Stimulated activated CD4-positive, alpha-beta T cell treated with anti-CD3 and anti-CD28 coated beads, Interleukin-4, amount 100 ng/mL, for 1 hour (primary cell): ENCODE measurements around the gene CTBP2.
"Not testable (repeated sequence)": the region's sequence is repeated elsewhere in the genome, so short reads cannot be mapped to it uniquely, and the experiment has no call there.

Source experiments
- DNase-seq: peaks from one replicate; pipeline ENCODE4 v3.0.0-alpha.2; 2020

CTBP2 gene

DNA sequence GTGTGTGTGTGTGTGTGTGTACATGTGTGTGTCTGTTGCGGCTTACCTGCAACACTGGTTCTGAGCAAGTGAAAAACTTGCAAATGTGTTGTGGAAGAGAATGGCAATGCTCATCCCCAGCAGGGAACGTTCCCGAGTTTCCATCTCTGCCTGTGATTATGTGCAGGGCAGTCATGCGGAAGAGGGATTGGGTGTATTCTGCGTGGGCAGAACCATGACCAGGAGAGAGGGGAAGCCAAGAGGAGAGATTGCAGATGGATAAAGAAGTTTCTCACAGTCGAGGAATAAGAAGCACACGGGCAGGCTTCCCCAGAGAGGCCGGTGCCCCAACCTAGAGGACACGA is 99.9 kb downstream of the CTBP2 start:
- no peak for DNase-seq

DNA sequence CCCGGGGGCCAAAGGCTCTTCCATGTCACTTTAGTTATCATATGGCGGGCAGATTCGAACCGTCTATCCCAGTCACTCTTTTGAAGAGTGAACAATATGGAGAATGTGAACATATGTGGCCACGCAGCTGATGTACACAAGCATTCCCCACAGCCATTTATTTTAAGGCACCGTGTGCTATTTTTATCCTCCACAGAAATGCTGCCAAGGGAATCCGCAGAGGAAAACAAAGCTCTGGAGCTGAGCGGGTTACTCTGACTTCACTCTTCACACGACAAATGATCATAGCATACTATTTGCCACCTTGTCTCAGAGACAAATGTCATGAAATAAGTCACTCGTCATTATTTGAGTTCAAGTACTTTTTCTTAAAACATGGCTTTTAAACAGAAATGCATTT is 100.3 kb downstream of the CTBP2 start:
- DNase-seq: no peak

DNA sequence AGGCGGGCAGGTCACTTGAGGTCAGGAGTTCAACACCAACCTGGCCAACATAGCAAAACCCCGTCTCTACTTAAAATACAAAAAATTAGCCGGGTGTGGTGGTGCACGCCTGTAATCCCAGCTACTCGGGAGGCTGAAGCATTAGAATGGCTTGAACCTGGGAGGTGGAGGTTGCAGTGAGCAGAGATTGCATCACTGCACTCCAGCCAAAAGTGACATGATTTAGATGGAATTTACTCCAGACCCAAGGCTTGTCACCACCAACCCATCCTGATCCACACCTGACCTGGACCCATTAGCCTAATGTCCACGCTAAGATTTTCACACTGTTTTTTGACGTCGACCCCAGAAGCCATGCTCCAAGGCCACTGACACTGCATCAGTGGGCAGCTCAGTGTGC is 101.0 kb downstream of the CTBP2 start:
- DNase-seq: not testable (repeated sequence)

DNA sequence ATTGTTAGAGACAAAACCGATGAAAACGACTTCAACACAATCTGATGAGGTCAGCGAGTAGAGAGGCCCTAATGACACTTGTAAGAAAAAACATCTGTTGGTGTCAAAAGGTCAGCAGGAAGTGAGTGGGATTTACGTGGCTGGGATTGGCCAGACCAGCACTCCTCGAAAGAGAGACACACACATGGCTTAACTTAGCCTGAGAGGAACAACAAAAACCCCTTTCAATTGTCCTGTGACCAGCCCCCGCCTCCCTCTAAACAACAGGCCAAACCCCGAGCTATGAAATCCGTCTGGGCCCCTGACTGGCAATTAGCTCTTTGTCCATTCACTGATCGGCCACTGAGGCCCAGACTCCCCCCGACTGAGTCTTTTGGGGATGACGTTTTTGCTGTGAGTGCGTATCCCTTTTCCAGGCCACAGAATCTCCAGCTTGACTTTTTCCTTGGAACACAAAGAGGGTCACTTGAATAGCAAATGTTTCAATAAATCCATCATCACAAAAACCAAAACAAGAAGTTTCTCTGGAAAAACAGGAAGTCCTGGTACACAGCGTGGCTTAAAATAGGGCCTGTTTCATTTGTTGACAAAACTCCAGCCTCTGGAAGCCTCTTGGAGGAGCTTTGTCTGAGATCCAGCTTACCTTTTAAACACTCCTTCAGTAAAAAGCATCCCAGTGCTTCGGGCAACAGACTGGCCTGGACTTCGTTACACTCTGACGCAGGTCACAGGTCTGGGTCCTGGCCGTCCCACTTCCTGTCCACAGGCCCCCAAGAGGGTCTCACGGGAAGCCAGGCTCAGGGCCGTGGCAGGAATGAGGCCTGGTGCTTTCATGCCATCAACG is 103.0 kb downstream of the CTBP2 start:
- no peak for DNase-seq

DNA sequence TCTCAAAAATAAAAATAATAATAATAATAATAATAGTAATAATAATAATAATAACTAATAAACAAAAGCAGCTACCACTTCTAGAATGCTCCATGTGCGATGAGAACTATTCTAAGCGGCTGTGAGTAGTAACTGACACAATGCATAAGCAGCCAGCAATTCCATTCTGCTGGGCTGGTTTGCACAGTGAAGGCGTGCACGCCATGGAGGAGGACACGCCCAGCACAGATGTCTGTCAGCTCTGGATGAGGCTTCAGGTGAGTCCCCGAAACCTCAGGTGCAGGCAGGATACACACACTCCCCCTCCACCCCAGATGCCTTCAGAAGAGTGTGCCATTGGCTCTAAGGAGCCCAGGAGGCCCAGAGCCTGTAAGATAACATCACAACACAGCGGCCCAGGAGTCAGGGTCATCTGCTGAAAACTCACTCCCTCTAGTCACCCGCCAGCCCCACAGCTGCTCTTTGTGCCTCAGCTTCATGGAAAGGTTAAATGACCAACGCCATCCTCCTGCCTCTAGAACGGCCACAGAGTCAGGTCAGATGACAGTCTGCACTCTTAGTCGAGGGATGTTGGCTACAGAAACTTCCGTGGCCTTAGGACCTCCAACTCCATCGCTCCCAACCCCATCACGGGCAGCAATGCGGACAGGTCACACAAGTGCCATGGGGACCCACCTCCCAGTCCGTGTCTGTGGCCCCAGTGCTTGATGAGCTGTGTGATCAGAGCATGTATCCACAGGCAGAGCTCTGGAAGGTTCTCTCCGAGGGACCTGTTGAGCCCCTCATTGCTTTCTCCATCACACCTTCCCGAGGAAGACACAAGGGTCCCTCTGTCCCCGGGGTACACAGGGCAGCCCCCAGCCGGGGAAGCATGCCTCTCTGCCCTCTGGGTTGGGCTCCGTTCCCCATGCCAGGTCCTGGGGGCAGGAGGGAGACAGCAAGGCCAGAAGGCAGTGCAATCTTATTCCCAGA is 103.9 kb downstream of the CTBP2 start:
- no peak for DNase-seq

DNA sequence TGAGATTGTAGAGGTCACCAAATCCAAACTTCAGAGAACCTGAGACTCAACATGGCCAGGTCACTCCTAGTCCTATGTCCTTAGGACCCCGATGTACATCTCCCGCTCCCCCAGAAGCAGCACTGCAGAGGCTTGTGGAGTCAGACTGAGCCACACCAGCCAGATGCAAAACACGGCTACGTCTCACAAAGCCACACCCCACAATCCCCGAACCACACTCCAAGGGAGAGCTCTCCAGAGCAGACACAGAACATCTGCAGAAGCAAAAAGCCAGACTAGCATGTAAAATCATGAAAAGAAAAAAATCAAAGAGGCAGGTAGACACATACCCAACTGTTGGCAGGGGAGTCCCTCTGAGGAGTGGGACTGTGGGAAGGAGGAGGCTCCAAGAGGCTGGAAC is 104.9 kb downstream of the CTBP2 start:
- no peak for DNase-seq

DNA sequence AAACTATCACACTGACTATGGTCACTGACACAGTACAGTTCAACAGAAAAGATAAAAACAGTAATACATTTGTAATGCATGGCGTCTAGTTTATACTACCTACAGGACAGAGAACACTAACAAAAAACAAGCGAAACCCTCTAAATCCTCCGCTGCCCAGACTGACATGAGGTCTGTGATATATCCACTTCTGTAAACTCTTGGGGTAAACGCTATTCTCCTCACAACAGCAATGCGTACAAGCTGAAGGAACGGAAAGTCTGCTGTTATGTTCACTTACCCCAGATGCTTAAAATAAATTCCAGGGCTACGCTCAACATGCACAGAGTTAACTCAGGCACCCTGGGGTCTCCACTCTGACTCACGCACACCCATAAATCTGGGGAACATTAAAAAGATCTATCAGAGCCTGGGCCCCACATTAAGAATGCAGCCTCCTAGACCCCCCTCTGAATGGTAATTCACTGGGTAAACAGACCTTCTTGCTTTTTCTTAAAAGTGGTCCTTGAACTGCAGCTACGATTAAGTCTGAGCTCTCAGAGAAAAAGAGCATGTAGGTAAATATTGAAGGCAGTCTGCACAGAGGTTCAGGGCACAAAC is 105.6 kb downstream of the CTBP2 start:
- no peak for DNase-seq

DNA sequence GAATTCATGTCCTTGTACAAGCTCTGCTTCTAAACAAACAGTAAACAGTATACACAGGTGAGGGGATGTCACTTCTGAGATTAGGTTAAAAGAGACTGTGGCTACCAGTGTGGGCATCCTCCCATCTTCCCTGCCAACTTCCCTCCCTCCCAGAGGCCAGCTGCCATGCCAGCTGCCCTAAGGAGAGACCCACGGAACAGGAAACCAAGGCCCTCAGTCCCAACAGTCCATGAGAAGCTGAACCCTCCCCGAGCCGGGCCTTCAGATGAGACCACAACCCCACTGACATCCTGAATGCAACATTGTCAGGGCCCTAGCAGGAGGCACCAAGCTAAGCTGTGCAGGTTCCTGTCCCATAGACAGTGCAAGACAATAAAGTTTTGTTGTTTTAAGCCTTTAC is 106.1 kb downstream of the CTBP2 start:
- DNase-seq: no peak

DNA sequence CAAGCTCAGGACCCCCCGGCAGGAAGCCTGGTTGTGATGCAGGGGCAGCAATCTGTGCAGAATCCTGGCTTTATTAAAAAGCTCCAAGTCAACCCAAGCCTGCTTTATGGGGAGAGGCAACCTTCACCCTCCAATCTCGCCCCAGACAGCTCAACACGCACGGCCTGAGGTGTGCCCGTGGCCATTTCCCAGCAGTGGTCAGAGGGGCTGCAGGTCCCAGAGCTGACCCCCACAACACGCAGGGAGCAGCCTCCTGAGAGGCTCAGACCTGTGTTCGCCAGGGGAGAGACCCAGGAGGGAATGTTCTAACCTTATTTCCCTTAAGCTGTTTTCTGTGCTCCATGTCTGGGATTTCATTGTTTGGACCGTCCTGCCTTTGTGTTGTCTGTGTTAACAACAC is 108.2 kb downstream of the CTBP2 start:
- DNase-seq: no peak

DNA sequence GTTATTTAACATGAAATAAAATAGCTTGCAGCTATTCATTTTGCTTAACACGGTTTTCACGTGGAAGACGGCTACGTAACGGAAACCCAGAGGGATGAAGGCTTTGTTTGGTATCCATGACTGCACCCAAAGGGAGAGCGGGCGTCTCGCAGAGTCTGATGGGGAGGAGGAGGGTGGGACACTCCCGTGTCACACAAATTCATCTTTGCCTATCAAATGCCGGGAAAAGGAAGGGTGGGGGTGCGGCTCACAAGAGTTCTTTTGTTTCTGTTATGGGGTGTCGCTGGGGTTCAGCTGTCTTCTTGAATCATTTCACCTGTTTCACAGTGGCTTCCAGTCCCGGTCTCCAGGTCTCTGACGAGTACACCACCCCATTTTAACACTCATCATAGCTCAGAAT is 110.0 kb downstream of the CTBP2 start:
- DNase-seq: no peak

DNA sequence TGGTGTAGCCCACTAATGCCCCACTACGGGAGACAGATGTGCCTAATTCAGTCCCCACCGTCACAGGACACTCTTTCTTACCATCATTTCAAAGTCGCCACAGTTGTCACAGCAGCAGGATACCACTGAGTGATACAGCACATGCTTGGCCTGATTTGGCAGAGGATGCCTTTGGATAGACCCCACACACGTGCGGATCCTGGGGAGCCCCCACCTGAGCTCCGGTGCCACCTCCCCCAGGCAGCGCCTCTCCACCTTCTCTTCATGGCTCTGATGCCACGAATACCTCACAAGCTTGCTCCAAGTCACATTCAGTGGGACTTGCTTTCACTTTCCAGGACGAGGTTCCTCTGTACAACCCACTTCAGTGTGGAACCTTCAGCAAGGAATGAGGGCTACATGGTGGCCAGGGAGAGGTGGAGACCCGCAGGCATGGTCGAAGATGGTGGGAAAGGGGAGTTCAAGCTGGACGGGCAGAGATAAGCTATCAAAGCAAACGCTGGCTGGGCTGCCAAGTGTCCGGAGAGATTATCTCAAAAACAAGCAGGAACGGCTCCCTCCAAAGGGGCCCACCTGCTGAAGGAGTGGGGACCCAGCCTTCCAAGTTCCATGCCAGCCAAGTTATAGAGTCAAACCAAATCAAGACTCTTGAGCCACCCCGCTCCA is 111.0 kb downstream of the CTBP2 start:
- DNase-seq: no peak

DNA sequence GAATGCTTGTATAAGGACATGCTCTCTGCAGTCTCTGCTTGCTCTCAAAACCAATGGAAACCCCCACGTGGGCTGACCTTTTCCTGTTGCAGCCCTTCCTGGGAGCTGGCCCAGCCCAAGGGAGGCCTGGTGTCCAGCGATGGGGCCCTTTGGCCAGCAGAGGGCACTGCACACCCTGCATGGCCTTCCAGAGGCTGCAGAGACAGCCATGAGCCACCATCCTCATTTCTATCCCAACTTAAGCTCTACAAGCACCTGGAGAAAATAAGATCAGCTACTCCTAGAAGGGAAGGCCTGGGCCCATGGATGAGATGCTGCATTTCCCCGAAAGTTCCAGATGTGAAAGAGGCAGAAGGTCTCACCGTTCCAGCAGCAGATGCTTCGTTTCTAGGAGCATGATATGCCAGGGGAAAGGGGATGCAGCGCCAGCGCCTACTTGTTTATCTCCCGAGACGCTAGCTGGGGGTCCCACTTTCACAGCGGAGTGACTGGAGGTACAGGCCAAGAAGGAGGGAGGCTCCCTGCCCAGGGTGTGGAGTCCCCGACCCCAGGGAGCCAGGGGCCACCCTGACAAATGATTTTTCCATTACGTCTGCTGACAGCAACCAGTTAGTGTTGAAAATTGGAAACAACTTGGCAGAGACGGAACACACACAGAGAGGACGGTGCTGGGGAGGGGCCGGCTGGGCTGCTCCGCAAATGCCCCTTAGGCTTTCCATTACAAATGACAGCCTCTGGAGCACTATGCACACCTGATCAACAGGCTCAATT is 112.1 kb downstream of the CTBP2 start:
- peak; percentile 58 for DNase-seq

DNA sequence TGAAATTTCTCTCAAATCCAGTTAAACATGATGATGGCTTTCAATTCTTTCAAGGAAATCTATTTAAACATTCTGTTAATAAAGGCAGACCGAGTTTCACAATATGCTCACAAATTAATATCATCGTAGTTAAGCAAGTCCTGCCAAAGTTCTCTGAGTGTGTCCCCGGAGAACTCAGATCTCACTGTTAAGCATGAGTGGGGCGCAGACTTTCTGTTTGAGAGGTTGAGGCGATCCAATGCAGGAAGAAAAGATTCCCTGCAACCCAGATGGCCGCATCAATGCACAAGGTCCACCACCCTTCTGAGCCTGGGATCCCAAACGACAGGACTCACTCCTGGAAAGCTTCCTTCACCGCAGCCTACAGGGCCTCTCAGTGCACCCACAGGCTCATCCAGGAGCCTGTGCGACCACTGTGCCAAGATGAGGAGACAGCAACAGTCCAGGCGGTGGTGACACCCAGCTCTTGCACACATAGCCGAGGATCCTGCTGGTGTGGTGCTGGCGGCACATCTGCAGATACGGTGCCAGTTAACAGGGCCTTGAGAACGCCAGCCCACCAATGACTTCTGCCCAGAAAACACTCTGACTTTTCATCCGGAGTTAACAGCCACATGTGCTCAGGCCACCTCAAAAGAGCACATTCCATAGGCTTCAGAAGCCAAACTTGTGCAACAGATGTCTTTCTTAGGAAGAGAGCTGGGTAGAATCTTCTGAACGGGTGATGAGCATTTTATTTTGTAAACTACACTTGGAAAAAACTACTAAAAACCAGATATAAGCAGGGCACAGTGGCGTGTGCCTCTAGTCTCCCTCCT is 116.3 kb downstream of the CTBP2 start:
- DNase-seq: no peak

DNA sequence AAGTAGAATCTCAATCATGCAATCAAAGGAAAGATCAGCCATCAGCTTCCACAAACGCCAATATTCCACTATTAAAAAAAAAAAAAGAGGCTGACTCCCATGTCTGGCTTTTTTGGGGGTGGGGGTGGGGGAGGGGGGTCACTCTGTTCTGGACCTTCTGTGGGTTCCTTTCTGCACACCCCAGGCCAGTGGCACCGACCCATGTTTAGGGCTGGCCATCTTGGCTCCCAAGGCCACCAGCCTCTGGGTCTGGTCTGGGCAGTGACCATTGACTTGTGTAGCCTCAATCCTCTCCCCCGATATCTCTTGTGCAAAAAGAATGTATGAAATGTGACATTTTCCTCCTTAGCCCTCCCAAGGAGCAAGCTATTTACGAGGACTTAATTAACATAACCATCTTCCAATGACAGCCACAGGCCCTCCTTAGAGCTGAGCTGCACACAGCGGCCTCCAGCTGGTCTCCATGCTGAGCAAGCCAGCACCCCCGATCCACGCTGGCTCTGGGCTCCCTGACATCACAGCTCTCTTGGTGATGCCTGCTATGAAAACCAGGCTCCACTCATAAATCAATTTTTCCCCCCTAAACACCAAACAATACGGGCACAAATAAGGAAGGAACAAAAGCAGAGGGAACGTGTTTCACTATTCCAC is 118.4 kb downstream of the CTBP2 start:
- DNase-seq: no peak

DNA sequence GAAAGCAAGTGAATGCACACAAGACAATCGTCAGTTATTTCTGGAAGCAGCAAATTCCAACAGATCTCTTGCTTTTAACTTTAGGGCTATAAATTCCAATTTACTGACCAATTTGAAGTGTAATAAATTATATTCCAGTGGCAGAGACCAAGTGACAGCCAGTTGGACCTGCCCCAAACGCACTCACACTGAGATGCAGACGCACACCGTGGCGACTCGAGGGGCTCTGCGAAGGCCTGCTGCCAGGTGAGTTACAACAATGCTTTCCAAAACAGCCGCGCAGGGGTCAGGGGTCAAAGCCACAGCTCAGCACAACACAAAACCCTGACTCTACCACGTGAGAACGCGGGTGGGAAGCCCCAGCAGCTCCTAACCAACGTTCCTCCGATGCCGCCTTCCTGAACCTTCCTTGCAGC is 121.0 kb downstream of the CTBP2 start:
- DNase-seq: no peak

DNA sequence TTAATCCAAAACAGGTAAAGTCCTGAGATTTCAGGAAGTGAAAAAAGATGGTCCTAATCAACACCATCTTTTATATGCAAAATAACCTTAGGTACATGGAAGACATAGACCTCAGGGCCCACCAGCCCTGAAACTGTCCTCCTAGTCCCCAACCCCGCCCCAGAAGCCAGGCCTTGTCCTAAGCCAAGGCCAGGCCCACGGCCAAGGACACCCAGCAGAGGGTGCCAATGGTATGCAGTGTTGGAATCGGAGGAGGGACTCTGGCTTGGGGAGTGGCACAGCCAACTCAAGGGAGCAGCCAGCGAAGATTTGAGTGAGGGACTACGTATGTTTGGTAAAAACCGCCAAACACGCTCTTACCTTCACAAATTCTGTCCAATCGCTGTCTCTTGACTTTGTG is 121.7 kb downstream of the CTBP2 start:
- DNase-seq: no peak

DNA sequence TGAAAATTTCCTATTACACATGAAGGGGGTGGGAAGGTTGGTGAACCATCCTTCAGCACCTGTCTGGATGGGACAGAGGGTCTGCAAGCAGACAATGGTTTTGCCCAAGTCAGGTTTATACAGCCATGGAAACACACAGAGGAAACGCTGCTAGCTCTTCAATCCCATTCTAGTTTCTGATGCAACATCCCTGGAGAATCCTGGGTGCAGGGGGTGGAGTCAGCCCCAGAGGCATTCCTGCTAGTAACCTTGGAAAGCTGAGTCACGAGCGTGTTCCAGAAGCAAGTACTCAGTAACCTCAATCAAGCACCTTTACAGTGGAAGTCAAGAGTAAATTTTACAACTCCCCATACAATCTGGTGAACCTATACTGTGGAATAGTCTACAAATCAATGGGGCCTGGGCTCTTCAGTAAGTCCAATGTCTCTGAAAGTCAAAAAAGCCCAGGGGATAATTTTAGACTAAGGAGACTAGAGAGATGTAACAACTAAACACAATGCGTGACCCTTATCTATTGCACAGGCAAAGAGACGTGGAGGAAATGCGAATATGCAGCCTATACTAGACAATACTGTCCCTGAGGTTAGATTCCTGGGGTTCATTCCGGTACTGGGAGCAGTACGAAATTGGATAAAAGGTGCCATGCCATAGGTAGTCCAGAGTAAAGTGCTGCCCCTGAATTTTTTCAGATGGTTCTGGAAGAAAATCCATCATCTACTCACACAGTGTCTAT is 123.1 kb downstream of the CTBP2 start:
- no peak for DNase-seq

DNA sequence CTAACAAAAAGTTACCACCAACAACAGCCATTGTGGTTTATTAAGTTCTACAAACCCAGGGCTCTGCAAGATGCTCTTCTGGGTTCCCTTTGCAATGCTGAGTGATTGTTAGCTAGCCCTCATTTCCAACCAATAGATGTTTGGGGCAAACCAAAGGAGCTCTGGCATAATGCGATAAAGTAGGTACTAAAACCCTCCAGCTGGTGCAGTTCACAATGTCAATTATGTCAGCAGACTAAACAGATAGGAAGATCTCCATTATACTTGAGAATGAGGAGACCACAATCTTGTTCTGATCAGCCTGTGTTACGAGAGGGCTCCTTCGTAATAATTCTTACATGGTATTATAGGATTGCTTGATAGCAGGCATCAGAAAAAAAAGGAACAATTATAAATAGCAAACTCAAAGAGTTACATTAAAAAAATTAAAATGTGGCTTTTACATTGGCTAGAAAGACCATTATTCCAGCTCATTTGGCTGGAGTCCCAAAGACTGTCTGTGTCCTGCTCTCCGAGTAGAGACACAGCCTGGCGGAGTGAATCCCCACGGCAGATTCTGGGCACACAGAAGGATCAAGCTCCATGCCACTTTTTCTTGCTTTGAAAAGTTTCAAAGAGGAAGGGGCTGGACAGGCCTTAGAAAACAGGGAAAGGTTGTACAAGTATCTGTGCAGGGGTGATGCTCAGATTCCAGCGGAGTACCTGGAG is 124.6 kb downstream of the CTBP2 start:
- DNase-seq: no peak

DNA sequence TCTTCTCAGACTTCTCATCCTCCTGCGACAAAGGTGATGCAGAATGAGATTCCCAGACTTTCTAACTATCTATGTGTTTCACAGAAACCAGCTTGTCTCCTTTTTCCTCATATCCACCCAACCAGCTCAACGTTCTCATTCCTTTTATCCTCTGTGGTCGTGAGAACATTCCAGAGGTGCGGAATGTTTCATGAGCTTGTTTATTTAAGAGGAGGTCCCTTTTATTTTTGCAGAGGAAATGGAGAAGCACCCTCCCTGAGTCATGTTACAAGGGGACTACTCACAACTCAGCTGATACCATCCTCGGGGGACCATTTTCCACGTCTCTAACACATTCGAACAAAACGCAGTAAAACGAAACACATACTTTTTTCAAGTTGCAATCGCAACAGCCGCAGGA is 125.2 kb downstream of the CTBP2 start:
- no peak for DNase-seq
